Kidney epithelial cell (primary cell): ENCODE results near the gene CHRNA4. TPM values are rescaled to one million over a fixed set of nuclear protein-coding genes. Genes with fewer than 3 reads are reported as not detected.

Experiments used
- DNase-seq: peaks from one replicate; pipeline ENCODE4 v3.0.0-alpha.2; 2010; ENCODE audit warnings: low read depth
- H3K27me3 ChIP-seq: 2 replicates; pipeline ENCODE4 v1.6.0; 2011; ENCODE audit warnings: low read length; ENCODE audit not compliant: control insufficient read depth, insufficient read depth
- H3K36me3 ChIP-seq: 2 replicates; pipeline ENCODE4 v1.5.1; 2011; ENCODE audit warnings: low read length; ENCODE audit not compliant: control insufficient read depth, insufficient read depth
- H3K4me3 ChIP-seq: 2 replicates; pipeline ENCODE4 v1.5.1; 2011; ENCODE audit warnings: low read depth, mild to moderate bottlenecking, control low read depth, low read length
- total RNA-seq: library from RNA; depleted of rRNA; stranded (reverse); fragments of >200 nt; gene quantifications from 2 replicates; pipeline ENCODE4 v1.2.3, GENCODE V29; 2015
- TF ChIP-seq, protein P1 (sequence below): IDR thresholded peaks from 2 replicates; pipeline ENCODE4 v1.5.1; 2011; ENCODE audit warnings: mild to moderate bottlenecking, moderate library complexity, low read length, control low read depth, inconsistent platforms; ENCODE audit not compliant: insufficient read depth, poor library complexity, severe bottlenecking

CHRNA4 gene
- total RNA-seq, 1 donor from 2014 or later: not detected

DNA sequence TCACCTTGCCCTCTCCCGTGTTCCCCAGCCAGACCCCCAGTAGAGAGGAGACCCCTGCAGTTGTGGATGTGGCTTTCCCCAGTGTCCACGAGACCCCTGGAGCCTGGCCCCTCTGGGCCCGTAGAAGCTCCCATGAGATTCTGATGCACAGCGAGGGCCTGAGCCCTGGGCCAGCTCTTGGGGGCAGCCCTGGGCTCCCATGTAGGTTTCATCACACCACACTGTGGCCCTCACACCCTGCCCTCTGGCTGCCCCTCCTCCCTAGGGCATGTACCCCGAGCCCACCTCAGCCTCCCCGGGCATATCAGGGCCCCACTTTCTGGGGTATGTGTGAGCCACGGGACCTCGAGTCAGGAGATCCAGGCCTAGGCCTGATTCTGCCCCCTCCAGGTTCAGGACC, 7.0 kb upstream of the CHRNA4 start:
- H3K4me3 ChIP-seq: no peak overlapping the region
- H3K27me3 ChIP-seq: peaks cover 44% of the 10 kb centered on the region

DNA sequence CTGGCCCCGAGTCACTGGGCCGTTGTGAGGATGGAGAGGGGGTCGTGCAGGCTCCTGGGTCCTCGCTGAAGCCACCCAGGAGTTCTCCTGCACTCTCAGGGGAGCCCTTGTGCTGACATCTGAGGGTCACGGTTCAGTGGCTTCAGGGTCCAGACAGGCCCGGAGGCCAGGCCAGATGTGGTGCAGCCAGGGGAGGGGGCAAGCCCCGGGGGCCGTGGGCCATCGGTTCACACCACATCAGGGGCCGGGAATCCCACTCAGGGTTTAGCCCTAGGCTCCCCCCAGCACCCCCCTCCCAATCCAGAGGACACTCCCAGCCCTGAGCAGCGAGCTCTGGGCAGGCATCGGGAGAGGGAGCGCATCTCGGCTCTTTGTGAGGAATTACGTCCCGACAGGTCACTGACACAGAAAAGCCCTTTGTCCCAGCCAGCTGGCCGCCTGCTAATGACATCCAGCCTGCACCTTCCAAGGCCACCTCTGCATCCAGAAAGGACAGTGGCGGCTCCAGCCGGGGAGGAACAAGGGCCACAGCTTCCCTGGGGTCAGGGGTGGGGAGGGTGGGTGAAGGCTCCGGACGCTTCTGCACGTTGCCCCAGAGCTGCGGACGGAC, 6.4 kb upstream of the CHRNA4 start:
- no peak for DNase-seq
- Histone ChIP-seq H3K36me3 (no peaks in the 10 kb centered on the region), H3K4me3 (no peak overlapping the region), H3K27me3 (peaks cover 47% of the 10 kb centered on the region)
- TF ChIP-seq, protein P1, sequence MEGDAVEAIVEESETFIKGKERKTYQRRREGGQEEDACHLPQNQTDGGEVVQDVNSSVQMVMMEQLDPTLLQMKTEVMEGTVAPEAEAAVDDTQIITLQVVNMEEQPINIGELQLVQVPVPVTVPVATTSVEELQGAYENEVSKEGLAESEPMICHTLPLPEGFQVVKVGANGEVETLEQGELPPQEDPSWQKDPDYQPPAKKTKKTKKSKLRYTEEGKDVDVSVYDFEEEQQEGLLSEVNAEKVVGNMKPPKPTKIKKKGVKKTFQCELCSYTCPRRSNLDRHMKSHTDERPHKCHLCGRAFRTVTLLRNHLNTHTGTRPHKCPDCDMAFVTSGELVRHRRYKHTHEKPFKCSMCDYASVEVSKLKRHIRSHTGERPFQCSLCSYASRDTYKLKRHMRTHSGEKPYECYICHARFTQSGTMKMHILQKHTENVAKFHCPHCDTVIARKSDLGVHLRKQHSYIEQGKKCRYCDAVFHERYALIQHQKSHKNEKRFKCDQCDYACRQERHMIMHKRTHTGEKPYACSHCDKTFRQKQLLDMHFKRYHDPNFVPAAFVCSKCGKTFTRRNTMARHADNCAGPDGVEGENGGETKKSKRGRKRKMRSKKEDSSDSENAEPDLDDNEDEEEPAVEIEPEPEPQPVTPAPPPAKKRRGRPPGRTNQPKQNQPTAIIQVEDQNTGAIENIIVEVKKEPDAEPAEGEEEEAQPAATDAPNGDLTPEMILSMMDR: no peak

More for the DNA sequence above, 7.0 kb upstream of the CHRNA4 start:
- DNase-seq: no peak
- TF ChIP-seq, protein P1: no peak
- H3K36me3 ChIP-seq: no peaks in the 10 kb centered on the region

DNA sequence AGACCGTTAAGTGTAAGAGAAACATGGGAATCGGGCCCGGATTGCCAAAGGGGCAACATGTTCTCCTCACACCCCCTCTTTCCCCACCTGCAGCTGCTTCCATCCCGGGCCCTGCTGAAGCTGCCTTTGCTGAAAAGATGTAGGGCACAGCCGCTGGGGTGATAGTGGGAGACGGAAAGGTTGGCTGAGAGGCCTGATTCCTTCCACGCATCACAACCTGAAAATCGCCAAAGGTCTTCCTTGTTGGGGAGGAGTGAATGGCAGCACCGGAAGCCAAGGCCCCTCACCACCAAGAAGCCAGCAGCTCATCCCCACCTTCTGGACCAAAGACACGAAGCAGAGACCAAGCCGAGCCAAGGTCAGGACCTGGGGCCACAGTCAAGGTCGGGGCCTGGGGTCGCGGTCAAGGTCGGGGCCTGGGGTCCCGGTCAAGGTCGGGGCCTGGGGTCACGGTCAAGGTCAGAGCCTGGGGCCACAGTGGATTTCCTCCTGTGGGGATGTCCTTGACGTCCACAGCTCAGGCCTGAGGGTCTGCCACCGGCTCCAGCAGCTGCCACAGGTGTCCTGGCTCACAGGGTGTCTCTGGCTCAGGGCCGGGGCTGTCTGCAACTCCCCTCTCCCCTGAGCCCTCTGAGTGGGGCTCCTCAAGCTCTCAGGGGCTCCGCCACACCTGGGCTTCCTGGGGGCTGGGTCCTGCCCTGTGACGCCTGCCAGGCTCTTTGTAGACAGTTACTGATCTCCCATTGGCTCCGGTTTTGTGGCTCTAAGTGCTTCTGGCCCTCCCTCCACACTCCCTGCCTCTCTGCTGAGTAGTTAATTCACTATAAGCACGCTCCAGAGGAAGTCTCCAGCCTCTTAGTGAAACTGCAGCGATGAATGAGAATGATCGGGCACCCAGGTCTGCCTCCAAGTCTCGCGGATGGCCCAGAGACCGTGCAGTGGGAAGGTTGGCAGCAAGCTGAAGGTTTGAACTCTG, 5.5 kb upstream of the CHRNA4 start:
- TF ChIP-seq, protein P1: no peak
- Histone ChIP-seq H3K27me3 (peaks cover 56% of the 10 kb centered on the region), H3K4me3 (no peak overlapping the region), H3K36me3 (no peaks in the 10 kb centered on the region)
- no peak for DNase-seq

DNA sequence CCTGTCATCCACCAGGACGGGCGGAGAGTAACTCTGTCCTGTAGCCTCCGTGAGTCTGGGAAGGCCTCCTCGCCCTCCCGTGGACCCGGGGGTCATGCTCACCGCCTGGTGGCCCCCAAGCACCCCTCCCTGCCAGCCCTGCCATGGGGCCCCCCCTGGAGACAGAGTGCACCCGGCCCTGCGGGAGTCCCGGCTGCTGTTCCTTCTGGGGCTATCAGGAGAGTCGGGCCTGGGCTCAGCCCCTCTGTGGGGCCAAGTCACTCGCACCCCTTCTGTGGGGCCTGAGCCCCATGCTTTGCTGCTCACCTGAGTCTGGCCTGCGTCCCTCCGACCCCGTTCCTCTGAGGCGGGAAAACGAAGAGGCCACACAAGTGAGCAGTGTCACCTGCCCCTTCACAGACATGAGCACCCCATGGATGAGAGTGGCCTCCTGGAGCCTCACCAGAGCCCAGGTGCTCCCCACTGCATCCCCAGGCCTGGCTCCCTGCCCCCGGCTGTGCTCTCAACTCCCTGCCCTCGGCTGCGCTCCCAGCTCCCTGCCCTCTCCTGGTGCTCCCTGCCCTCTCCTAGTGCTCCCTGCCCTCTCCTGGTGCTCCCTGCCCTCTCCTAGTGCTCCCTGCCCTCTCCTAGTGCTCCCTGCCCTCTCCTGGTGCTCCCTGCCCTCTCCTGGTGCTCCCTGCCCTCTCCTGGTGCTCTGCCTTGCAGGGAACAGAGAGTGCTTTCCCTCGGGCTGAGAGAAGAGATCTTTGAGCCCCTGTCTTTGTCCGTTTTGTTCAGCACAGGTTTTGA, 4.6 kb upstream of the CHRNA4 start:
- Histone ChIP-seq H3K27me3 (peaks cover 57% of the 10 kb centered on the region), H3K4me3 (no peak overlapping the region)
- TF ChIP-seq, protein P1: no peak

DNA sequence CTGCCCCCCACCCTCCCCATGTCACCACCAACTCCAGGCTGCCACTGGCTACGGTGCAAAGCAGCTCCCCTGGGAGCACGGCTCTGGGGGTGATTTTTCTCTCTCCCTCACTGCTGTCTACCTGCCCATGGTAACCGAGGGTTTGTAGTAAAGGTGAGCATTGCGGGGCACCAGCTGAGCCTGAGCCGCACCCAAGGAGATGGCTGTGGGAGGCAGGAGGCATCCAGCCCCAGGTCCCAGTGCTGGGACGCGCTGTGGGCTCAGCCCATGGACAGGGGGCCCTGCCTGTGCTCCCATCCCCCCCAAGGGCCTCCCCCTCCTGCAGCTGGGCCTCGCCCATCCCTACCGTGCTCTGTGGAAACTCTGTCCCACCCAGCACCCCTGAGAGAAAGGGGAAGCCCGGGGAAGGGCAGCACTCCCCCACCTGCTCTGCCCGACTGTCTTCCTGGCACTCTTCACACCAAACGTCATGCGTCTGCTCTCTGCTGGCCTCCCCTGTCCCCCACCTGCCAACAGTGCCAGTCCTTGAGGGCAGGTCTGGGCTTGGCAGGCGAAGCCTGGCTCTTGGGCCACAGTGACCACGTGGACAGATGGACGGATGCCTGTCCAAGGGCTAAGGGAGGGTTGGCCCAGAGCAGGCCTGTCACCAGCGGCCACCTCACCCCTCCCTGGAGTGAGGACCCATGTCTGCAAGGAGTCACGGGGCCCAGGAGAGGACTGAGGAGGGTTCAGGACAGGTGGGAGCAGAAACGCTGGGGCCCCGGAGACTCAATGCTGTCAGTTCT, 3.8 kb upstream of the CHRNA4 start:
- peaks cover 63% of the 10 kb centered on the region for H3K27me3 ChIP-seq
- TF ChIP-seq, protein P1: no peak
- DNase-seq: no peak

More for the DNA sequence above, 4.6 kb upstream of the CHRNA4 start:
- no peak for DNase-seq
- no peaks in the 10 kb centered on the region for H3K36me3 ChIP-seq

More for the DNA sequence above, 3.8 kb upstream of the CHRNA4 start:
- Histone ChIP-seq H3K36me3 (no peaks in the 10 kb centered on the region), H3K4me3 (no peak overlapping the region)
